K562 (cell line): ENCODE data around the gene PRPS1L1. TPM values are rescaled to one million over a fixed set of nuclear protein-coding genes. Genes with fewer than 3 reads are reported as not detected.

Source experiments
- ATAC-seq: fragments of 200-7000 bp; cut with Tn5 transposase; 3 replicates; pipeline ENCODE4 v1.9.1; 2020; ENCODE audit warnings: moderate library complexity
- BruUV-seq: library from RNA; stranded (reverse); fragments of 400-500 nt; replicated peaks from 2 replicates; lab custom pipeline; 2021; lab: Mats Ljungman, UMichigan
- CTCF ChIA-PET: fragments of 300-600 bp; formaldehyde crosslinking; extraction: SDS; loops from one replicate; lab custom pipeline; 2021; ENCODE audit warnings: low intra/inter-chr PET ratio; lab: Yijun Ruan, JAX
- POLR2A ChIA-PET: fragments of 300-600, 350-650 bp; sonication (Branson Sonifier 250); formaldehyde crosslinking; extraction: SDS; loops from one replicate; lab custom pipeline; 2021; ENCODE audit warnings: antibody characterized with exemption, inconsistent platforms; lab: Yijun Ruan, JAX
- DNase-seq, 4 experiments: peaks; one replicate each; pipeline versions ENCODE4 v3.0.0 to v3.0.0-alpha.2; 2011 to 2018; ENCODE audit warnings: low spot score in 3 of 4, mixed read lengths in 3 of 4; ENCODE audit errors: extremely low read depth in 1 of 4
- FAIRE-seq: peaks from 2 replicates; lab custom pipeline; 2011; peaks lifted over from hg19 to GRCh38; lab: Jason Lieb, UNC
- H2AFZ ChIP-seq: 2 replicates; pipeline ENCODE4 v1.6.0; 2011; ENCODE audit warnings: low read depth, low read length, control low read depth, inconsistent platforms
- H3K27ac ChIP-seq: fragments of 200-600 bp; 3 replicates; pipeline ENCODE4 v1.8.0; 2011; ENCODE audit warnings: low read depth, mild to moderate bottlenecking, control low read depth, inconsistent platforms, low read length, moderate library complexity, mixed read lengths; ENCODE audit errors: extremely low read depth
- H3K27me3 ChIP-seq, 2 experiments: fragments of 300-600 bp in 1 of 2; 2 replicates in 1 of 2; 3 replicates in 1 of 2; pipeline versions ENCODE4 v1.6.0 to v1.8.0; 2011; ENCODE audit warnings: inconsistent platforms in 2 of 2, low read length in 2 of 2, mild to moderate bottlenecking in 1 of 2, mixed read lengths in 1 of 2, moderate library complexity in 1 of 2; ENCODE audit not compliant: control insufficient read depth in 2 of 2, insufficient read depth in 2 of 2
- H3K36me3 ChIP-seq: fragments of 300-600 bp; 3 replicates; pipeline ENCODE4 v1.8.0; 2011; ENCODE audit warnings: mild to moderate bottlenecking, low read length, inconsistent platforms; ENCODE audit not compliant: control insufficient read depth, insufficient read depth
- H3K4me1 ChIP-seq, 2 experiments: fragments of 200-600 bp in 1 of 2; replicated peaks in 1 of 2; 2 replicates in 1 of 2; 3 replicates in 1 of 2; pipeline versions ENCODE4 v1.5.1 to v1.8.0; 2011; ENCODE audit warnings: inconsistent platforms in 2 of 2, low read length in 2 of 2, mild to moderate bottlenecking in 1 of 2, mixed read lengths in 1 of 2, moderate library complexity in 1 of 2; ENCODE audit not compliant: control insufficient read depth in 2 of 2, insufficient read depth in 2 of 2
- H3K4me2 ChIP-seq: 2 replicates; pipeline ENCODE4 v1.6.1; 2011; ENCODE audit warnings: low read length, control low read depth, inconsistent platforms, mixed read lengths; ENCODE audit not compliant: insufficient read depth
- H3K4me3 ChIP-seq: fragments of 200-600 bp; sonication (generic), shearing (Covaris generic); 2 replicates; pipeline ENCODE4 v1.5.1; 2016; ENCODE audit warnings: control low read depth, inconsistent platforms
- H3K79me2 ChIP-seq: fragments of 200-600 bp; 3 replicates; pipeline ENCODE4 v1.8.0; 2011; ENCODE audit warnings: low read length, inconsistent platforms; ENCODE audit not compliant: control insufficient read depth, insufficient read depth
- H3K9ac ChIP-seq, 2 experiments: 2 replicates each; pipeline versions ENCODE4 v1.6.0 to v1.6.1; 2011; ENCODE audit warnings: low read depth in 2 of 2, low read length in 2 of 2, control low read depth in 1 of 2, inconsistent platforms in 1 of 2, mild to moderate bottlenecking in 1 of 2, mixed read lengths in 1 of 2; ENCODE audit not compliant: insufficient read depth in 1 of 2
- H3K9me1 ChIP-seq: one replicate; pipeline ENCODE4 v1.6.0; 2011; ENCODE audit warnings: inconsistent platforms, mild to moderate bottlenecking, low read length, moderate library complexity; ENCODE audit not compliant: control insufficient read depth, insufficient read depth
- H3K9me3 ChIP-seq: replicated peaks from 2 replicates; pipeline ENCODE4 v1.5.1; 2011; ENCODE audit warnings: low read depth, low read length, inconsistent platforms; ENCODE audit not compliant: control insufficient read depth, insufficient read depth
- H4K20me1 ChIP-seq: replicated peaks from 2 replicates; pipeline ENCODE4 v1.6.1; 2011; ENCODE audit warnings: low read length, inconsistent platforms, mixed read lengths; ENCODE audit not compliant: control insufficient read depth, insufficient read depth
- CEBPB ChIP-seq: fragments of 450-650 bp; IDR thresholded peaks from 2 replicates; pipeline ENCODE4 v1.6.1; 2016; ENCODE audit warnings: missing genetic modification characterization, missing compliant biosample characterization
- CLOCK ChIP-seq: fragments of 250-450 bp; sonication (Bioruptor Pico); IDR thresholded peaks from 2 replicates; pipeline ENCODE4 v1.4.0; 2020; ENCODE audit warnings: mild to moderate bottlenecking, moderate library complexity, borderline replicate concordance
- FOXM1 ChIP-seq, 2 experiments: fragments of 450-650 bp in 1 of 2; sonication (generic) in 1 of 2; formaldehyde crosslinking in 1 of 2; IDR thresholded peaks; 2 replicates each; pipeline versions ENCODE4 v1.6.1 to v1.9.0; 2017 to 2022; ENCODE audit warnings: low read depth in 2 of 2, mild to moderate bottlenecking in 2 of 2, missing genetic modification reagents in 1 of 2, moderate library complexity in 1 of 2
- GATA2 ChIP-seq: sonication (generic); formaldehyde crosslinking; IDR thresholded peaks from 2 replicates; pipeline ENCODE4 v1.4.0; 2020; ENCODE audit warnings: mild to moderate bottlenecking, missing genetic modification reagents
- NFIC ChIP-seq: fragments of 450-650 bp; IDR thresholded peaks from 2 replicates; pipeline ENCODE4 v1.6.1; 2017; ENCODE audit warnings: mild to moderate bottlenecking, inconsistent platforms
- NONO ChIP-seq, 2 experiments: fragments of 200-400 bp in 1 of 2; fragments of 450-650 bp in 1 of 2; formaldehyde crosslinking in 1 of 2; IDR thresholded peaks; 2 replicates each; pipeline ENCODE4 v1.6.1; 2017; ENCODE audit warnings: low read depth in 2 of 2, mild to moderate bottlenecking in 2 of 2, moderate library complexity in 2 of 2, low read length in 1 of 2
- PURB ChIP-seq: sonication (generic); formaldehyde crosslinking; IDR thresholded peaks from 2 replicates; pipeline ENCODE4 v1.9.0; 2021; ENCODE audit warnings: low read depth, mild to moderate bottlenecking, missing genetic modification reagents
- RBM17 ChIP-seq: fragments of 200-400 bp; formaldehyde crosslinking; IDR thresholded peaks from 2 replicates; pipeline ENCODE4 v1.6.1; 2017; ENCODE audit warnings: low read depth, mild to moderate bottlenecking, low read length, borderline replicate concordance
- SETDB1 ChIP-seq: IDR thresholded peaks from one replicate; pipeline ENCODE4 v1.6.1; 2012; ENCODE audit warnings: low read length, control low read depth, inconsistent platforms
- SMARCB1 ChIP-seq: IDR thresholded peaks from 2 replicates; pipeline ENCODE4 v1.6.1; 2011; ENCODE audit warnings: improper control_type of control experiment, low read depth; ENCODE audit not compliant: insufficient read length
- ZNF3 ChIP-seq: fragments of 250-450 bp; sonication (Bioruptor Pico); IDR thresholded peaks from 2 replicates; pipeline ENCODE4 v1.5.0; 2021; ENCODE audit warnings: mild to moderate bottlenecking, moderate library complexity
- ZNF583 ChIP-seq: fragments of 250-450 bp; sonication (Bioruptor Pico); IDR thresholded peaks from 2 replicates; pipeline ENCODE4 v1.4.0; 2020
- ZNF766 ChIP-seq: fragments of 200-800 bp; sonication (Bioruptor generic); conservative IDR thresholded peaks from 2 replicates; pipeline ENCODE4 v1.6.1; 2016; ENCODE audit warnings: missing genetic modification characterization, missing compliant biosample characterization
- WGBS: fragments of 100-300 bp; shearing (Covaris generic); methylation state at CpG from one replicate; pipeline ENCODE4 v1.1.6; 2016; ENCODE audit warnings: low coverage, mixed read lengths; ENCODE audit not compliant: insufficient coverage; ENCODE audit errors: missing lambda C conversion rate; 5-methylcytosine and 5-hydroxymethylcytosine counted together
- in situ Hi-C: fragments of 300-500 bp; cut with MboI; formaldehyde crosslinking; loops from 4 replicates; pipeline ENCODE4 v1.15.0; 2018; ENCODE audit warnings: inconsistent platforms, mixed read lengths
- intact Hi-C: fragments of 100-400 bp; cut with micrococcal nuclease; formaldehyde crosslinking; loops from 2 replicates; pipeline ENCODE4 v1.14.2; 2022
- polyA plus RNA-seq, 8 experiments: library from polyadenylated mRNA; depleted of rRNA in 4 of 8; stranded (reverse) in 5 of 8; unstranded in 3 of 8; fragments of >200 nt; fragmentation: Nextera tagmentation in 2 of 8; fragmentation: Illumina TruSeq in 1 of 8; extraction: Ambion mirVana in 2 of 8; extraction: Trizol in 1 of 8; gene quantifications; 2 replicates each; pipeline versions ENCODE4 v1.2.1 to v1.2.3, GENCODE V29; 2011 to 2014; ENCODE audit warnings: inconsistent platforms in 1 of 8, missing spikeins in 1 of 8
- total RNA-seq, 7 experiments: library from RNA; depleted of rRNA in 6 of 7; stranded (reverse); fragments of >200 nt in 6 of 7; fragmentation: Illumina TruSeq in 2 of 7; extraction: Trizol in 2 of 7; gene quantifications; 2 replicates each; pipeline versions ENCODE4 v1.2.1 to v1.2.3, GENCODE V29; 2011 to 2021; ENCODE audit warnings: low replicate concordance in 1 of 7

The PRPS1L1 gene
- total and polyA plus RNA-seq, 9 of the 15 experiments (the other 6 are each of a cell fraction or from before 2014, with no cell fraction given), result 0.07 to 0.10 (median 0.08) TPM; not detected in 6

GRCh38 chr7:18046601-18047000 lies 19.0 kb upstream of the PRPS1L1 start:
- FAIRE-seq (no peak), DNase-seq (no peak), ATAC-seq (peak; percentile 59)
- no TSS peak for BruUV-seq
- in situ Hi-C loops, result no loop called here
- Histone ChIP-seq H3K27ac (no peak overlapping the region), H3K36me3 (no peaks in the 10 kb centered on the region), H4K20me1 (no peaks in the 10 kb centered on the region), H3K9ac (no peak overlapping the region), H3K4me1 (no peaks in the 10 kb centered on the region; a peak in 1 of 5 replicates), H3K4me2 (no peak overlapping the region), H3K79me2 (no peaks in the 10 kb centered on the region), H2AFZ (0 out of 2 replicates have a peak overlapping the region, but pooled peaks have one; percentile 14), H3K27me3 (peaks cover 4% of the 10 kb centered on the region in 2 experiments; a peak in 1 of 5 replicates), H3K9me3 (no peaks in the 10 kb centered on the region), H3K4me3 (no peak overlapping the region), H3K9me1 (no peaks in the 10 kb centered on the region)
- ChIA-PET CTCF (no interaction called here), POLR2A (no interaction called here)
- intact Hi-C loops, result no loop called here
- 0% methylated on average over 1 of the region's 1 CpG for WGBS
- no peak for TF ChIP-seq SMARCB1
- no peak for TF ChIP-seq ZNF3 (CRISPR knock-in tag)
- no peak for TF ChIP-seq CEBPB (tag)
- TF ChIP-seq ZNF583 (CRISPR knock-in tag), result no peak
- TF ChIP-seq FOXM1 (IDR thresholded peaks at IDR 0.05; ENCODE audit: low read depth), result no peak
- no peak for TF ChIP-seq FOXM1 (CRISPR knock-in tag; IDR thresholded peaks at IDR 0.05; ENCODE audit: low read depth)
- no peak for TF ChIP-seq PURB (CRISPR knock-in tag)
- no peak for TF ChIP-seq SETDB1
- TF ChIP-seq CLOCK (CRISPR knock-in tag), result no peak
- TF ChIP-seq GATA2 (CRISPR knock-in tag), result no peak
- no peak for TF ChIP-seq NFIC
- no peak for TF ChIP-seq RBM17
- TF ChIP-seq NONO (IDR thresholded peaks at IDR 0.05; ENCODE audit: low read depth in 2 of 2, low read length in 1 of 2), result no peak
- TF ChIP-seq ZNF766 (CRISPR knock-in tag), result no peak
- TF ChIP-seq, all 486 proteins: peak for 0
